ENCODE measurements around the gene CDC42BPB.

CDC42BPB gene

GRCh38 chr14:103057372-103058163 is at the start of gene CDC42BPB:
Gene CDC42BPB, minus strand, starts transcription at chr14:103057549. Its CDS starts 376 bp downstream, at chr14:103057173.
- no peak for TF ChIP-seq CTCF (IDR thresholded peaks at IDR 0.05)

- peak; percentile 42; the same call in 1 of the 2 replicates for TF ChIP-seq CTCF (IDR thresholded peaks at IDR 0.05)
Measured at GRCh38 chr14:103105580-103106150, 48.3 kb upstream of the CDC42BPB start.

- TF ChIP-seq CTCF (IDR thresholded peaks at IDR 0.05) = peak; percentile 99
Measured at GRCh38 chr14:103104654-103105452, 47.5 kb upstream of the CDC42BPB start.

- TF ChIP-seq CTCF (IDR thresholded peaks at IDR 0.05) = no peak
Measured at GRCh38 chr14:103104389-103104653, 47.0 kb upstream of the CDC42BPB start.

GRCh38 chr14:103103461-103104388 is 46.4 kb upstream of the CDC42BPB start:
- no peak; the same call in 1 of the 2 replicates for TF ChIP-seq CTCF (IDR thresholded peaks at IDR 0.05)

GRCh38 chr14:103102689-103103260 is 45.4 kb upstream of the CDC42BPB start:
- no peak for TF ChIP-seq CTCF (IDR thresholded peaks at IDR 0.05)

Data from LNCAP (cell line).